SKM-1 treated with dmso at 0.1 percent for 144 hours (cell line): ENCODE measurements around the gene LPAR3.

ENCODE experiments used
- DNase-seq: peaks from one replicate; lab custom pipeline; 2025; ENCODE audit not compliant: unreplicated experiment; lab: John Stamatoyannopoulos, UW

The LPAR3 gene

GRCh38 chr1:84859866-84860265 lies 33.1 kb downstream of the LPAR3 start:
- DNase-seq, result no peak

- no peak for DNase-seq
These were observed 35.1 kb downstream of the LPAR3 start for GRCh38 chr1:84857906-84858305.

GRCh38 chr1:84856726-84857270 lies 36.2 kb downstream of the LPAR3 start:
- no peak for DNase-seq

GRCh38 chr1:84855691-84856630 lies 37.0 kb downstream of the LPAR3 start:
- DNase-seq, result no peak

GRCh38 chr1:84855168-84855567 lies 37.8 kb downstream of the LPAR3 start:
- no peak for DNase-seq

GRCh38 chr1:84853741-84854721 lies 39.0 kb downstream of the LPAR3 start:
- peak; percentile 74 for DNase-seq

- no peak for DNase-seq
These were observed 41.2 kb downstream of the LPAR3 start for GRCh38 chr1:84851839-84852238.

GRCh38 chr1:84849357-84849975 lies 43.5 kb downstream of the LPAR3 start:
- DNase-seq, result no peak

GRCh38 chr1:84847253-84848250 lies 45.5 kb downstream of the LPAR3 start:
- no peak for DNase-seq

- no peak for DNase-seq
These were observed 46.6 kb downstream of the LPAR3 start for GRCh38 chr1:84846387-84846786.

- DNase-seq, result no peak
These were observed 47.6 kb downstream of the LPAR3 start for GRCh38 chr1:84845357-84845756.

- no peak for DNase-seq
These were observed 48.9 kb downstream of the LPAR3 start for GRCh38 chr1:84844094-84844493.

GRCh38 chr1:84842748-84843231 lies 50.2 kb downstream of the LPAR3 start:
- DNase-seq, result no peak

- DNase-seq, result no peak
These were observed 51.0 kb downstream of the LPAR3 start for GRCh38 chr1:84841971-84842370.

- no peak for DNase-seq
These were observed 52.7 kb downstream of the LPAR3 start for GRCh38 chr1:84840346-84840745.

- no peak for DNase-seq
These were observed 53.5 kb downstream of the LPAR3 start for GRCh38 chr1:84839544-84839943.

GRCh38 chr1:84836145-84836544 lies 56.9 kb downstream of the LPAR3 start:
- DNase-seq, result no peak

- DNase-seq, result no peak
These were observed 57.8 kb downstream of the LPAR3 start for GRCh38 chr1:84835169-84835568.

GRCh38 chr1:84834419-84835064 lies 58.5 kb downstream of the LPAR3 start:
- DNase-seq, result no peak
